Measurements from ENCODE around the gene CNTNAP2. TPM values are rescaled to one million over a fixed set of nuclear protein-coding genes. Genes with fewer than 3 reads are reported as not detected.

Gene CNTNAP2
- total and polyA plus RNA-seq, 9 donors, result 8.3 to 18.8 (median 10.4) TPM

GRCh38 chr7:147182874-147183273 lies 1066.3 kb downstream of the CNTNAP2 start:
- DNase-seq, result peak; percentile 23
- H3K4me1 ChIP-seq (ENCODE audit: control insufficient read depth, insufficient read depth, low read length), result no peaks in the 10 kb centered on the region
- no peak overlapping the region for H3K4me3 ChIP-seq (ENCODE audit: low read length)
- H3K36me3 ChIP-seq (ENCODE audit: control insufficient read depth, insufficient read depth, low read length), result no peaks in the 10 kb centered on the region
- H3K27ac ChIP-seq (ENCODE audit: low read length), result no peak overlapping the region
- H3K9me3 ChIP-seq (replicated peaks; ENCODE audit: control insufficient read depth, low read depth, low read length), result peaks cover 3% of the 10 kb centered on the region
- no peaks in the 10 kb centered on the region for H3K27me3 ChIP-seq (ENCODE audit: control insufficient read depth, insufficient read depth, low read length)

- peaks cover 3% of the 10 kb centered on the region for H3K9me3 ChIP-seq (replicated peaks; ENCODE audit: control insufficient read depth, low read depth, low read length)
- DNase-seq, result no peak
- H3K36me3 ChIP-seq (ENCODE audit: control insufficient read depth, insufficient read depth, low read length), result no peaks in the 10 kb centered on the region
- H3K27ac ChIP-seq (ENCODE audit: low read length), result no peak overlapping the region
- no CpG with 5 or more reads among the region's 2 CpGs for WGBS (ENCODE audit: insufficient coverage)
- no peaks in the 10 kb centered on the region for H3K4me1 ChIP-seq (ENCODE audit: control insufficient read depth, insufficient read depth, low read length)
- no peak overlapping the region for H3K4me3 ChIP-seq (ENCODE audit: low read length)
- H3K27me3 ChIP-seq (ENCODE audit: control insufficient read depth, insufficient read depth, low read length), result no peaks in the 10 kb centered on the region
These were observed 1066.7 kb downstream of the CNTNAP2 start for GRCh38 chr7:147183276-147183675.

- Histone ChIP-seq H3K27ac (ENCODE audit: low read length) (no peak overlapping the region), H3K4me3 (ENCODE audit: low read length) (no peak overlapping the region), H3K36me3 (ENCODE audit: control insufficient read depth, insufficient read depth, low read length) (no peaks in the 10 kb centered on the region), H3K4me1 (ENCODE audit: control insufficient read depth, insufficient read depth, low read length) (no peaks in the 10 kb centered on the region), H3K27me3 (ENCODE audit: control insufficient read depth, insufficient read depth, low read length) (no peaks in the 10 kb centered on the region), H3K9me3 (replicated peaks; ENCODE audit: control insufficient read depth, low read depth, low read length) (peaks cover 3% of the 10 kb centered on the region)
- DNase-seq, result no peak
- 100% methylated on average over 1 of the region's 1 CpG for WGBS (ENCODE audit: insufficient coverage)
These were observed 1071.9 kb downstream of the CNTNAP2 start for GRCh38 chr7:147188467-147188866.

- DNase-seq, result no peak
- Histone ChIP-seq H3K27me3 (ENCODE audit: control insufficient read depth, insufficient read depth, low read length) (no peaks in the 10 kb centered on the region), H3K4me3 (ENCODE audit: low read length) (no peak overlapping the region), H3K27ac (ENCODE audit: low read length) (no peak overlapping the region), H3K4me1 (ENCODE audit: control insufficient read depth, insufficient read depth, low read length) (no peaks in the 10 kb centered on the region), H3K9me3 (replicated peaks; ENCODE audit: control insufficient read depth, low read depth, low read length) (no peaks in the 10 kb centered on the region), H3K36me3 (ENCODE audit: control insufficient read depth, insufficient read depth, low read length) (no peaks in the 10 kb centered on the region)
These were observed 1076.9 kb downstream of the CNTNAP2 start for GRCh38 chr7:147193476-147193875.

GRCh38 chr7:147196481-147196880 lies 1079.9 kb downstream of the CNTNAP2 start:
- no peaks in the 10 kb centered on the region for H3K9me3 ChIP-seq (replicated peaks; ENCODE audit: control insufficient read depth, low read depth, low read length)
- DNase-seq, result no peak
- H3K36me3 ChIP-seq (ENCODE audit: control insufficient read depth, insufficient read depth, low read length), result no peaks in the 10 kb centered on the region
- H3K4me1 ChIP-seq (ENCODE audit: control insufficient read depth, insufficient read depth, low read length), result no peaks in the 10 kb centered on the region
- no peak overlapping the region for H3K4me3 ChIP-seq (ENCODE audit: low read length)
- H3K27me3 ChIP-seq (ENCODE audit: control insufficient read depth, insufficient read depth, low read length), result no peaks in the 10 kb centered on the region
- WGBS (ENCODE audit: insufficient coverage), result 100% methylated on average over 1 of the region's 5 CpGs
- no peak overlapping the region for H3K27ac ChIP-seq (ENCODE audit: low read length)

GRCh38 chr7:147197006-147197405 lies 1080.4 kb downstream of the CNTNAP2 start:
- H3K4me1 ChIP-seq (ENCODE audit: control insufficient read depth, insufficient read depth, low read length), result no peaks in the 10 kb centered on the region
- 87% methylated on average over 4 of the region's 7 CpGs for WGBS (ENCODE audit: insufficient coverage)
- no peak for DNase-seq
- H3K36me3 ChIP-seq (ENCODE audit: control insufficient read depth, insufficient read depth, low read length), result no peaks in the 10 kb centered on the region
- no peak overlapping the region for H3K4me3 ChIP-seq (ENCODE audit: low read length)
- H3K27ac ChIP-seq (ENCODE audit: low read length), result no peak overlapping the region
- no peaks in the 10 kb centered on the region for H3K27me3 ChIP-seq (ENCODE audit: control insufficient read depth, insufficient read depth, low read length)
- no peaks in the 10 kb centered on the region for H3K9me3 ChIP-seq (replicated peaks; ENCODE audit: control insufficient read depth, low read depth, low read length)

GRCh38 chr7:147199868-147200267 lies 1083.3 kb downstream of the CNTNAP2 start:
- Histone ChIP-seq H3K27me3 (ENCODE audit: control insufficient read depth, insufficient read depth, low read length) (no peaks in the 10 kb centered on the region), H3K4me1 (ENCODE audit: control insufficient read depth, insufficient read depth, low read length) (no peaks in the 10 kb centered on the region), H3K4me3 (ENCODE audit: low read length) (no peak overlapping the region), H3K27ac (ENCODE audit: low read length) (no peak overlapping the region), H3K36me3 (ENCODE audit: control insufficient read depth, insufficient read depth, low read length) (no peaks in the 10 kb centered on the region), H3K9me3 (replicated peaks; ENCODE audit: control insufficient read depth, low read depth, low read length) (no peaks in the 10 kb centered on the region)
- DNase-seq, result peak; percentile 3
- WGBS (ENCODE audit: insufficient coverage), result no CpG with 5 or more reads among the region's 1 CpG

GRCh38 chr7:147207988-147208387 lies 1091.4 kb downstream of the CNTNAP2 start:
- Histone ChIP-seq H3K9me3 (replicated peaks; ENCODE audit: control insufficient read depth, low read depth, low read length) (no peaks in the 10 kb centered on the region), H3K4me3 (ENCODE audit: low read length) (no peak overlapping the region), H3K36me3 (ENCODE audit: control insufficient read depth, insufficient read depth, low read length) (no peaks in the 10 kb centered on the region), H3K27me3 (ENCODE audit: control insufficient read depth, insufficient read depth, low read length) (no peaks in the 10 kb centered on the region), H3K27ac (ENCODE audit: low read length) (no peak overlapping the region), H3K4me1 (ENCODE audit: control insufficient read depth, insufficient read depth, low read length) (no peaks in the 10 kb centered on the region)
- DNase-seq, result no peak
- WGBS (ENCODE audit: insufficient coverage), result no CpG with 5 or more reads among the region's 1 CpG

- H3K4me3 ChIP-seq (ENCODE audit: low read length), result no peak overlapping the region
- no peak for DNase-seq
- no peaks in the 10 kb centered on the region for H3K36me3 ChIP-seq (ENCODE audit: control insufficient read depth, insufficient read depth, low read length)
- no peaks in the 10 kb centered on the region for H3K27me3 ChIP-seq (ENCODE audit: control insufficient read depth, insufficient read depth, low read length)
- no CpG with 5 or more reads among the region's 2 CpGs for WGBS (ENCODE audit: insufficient coverage)
- H3K27ac ChIP-seq (ENCODE audit: low read length), result no peak overlapping the region
- no peaks in the 10 kb centered on the region for H3K9me3 ChIP-seq (replicated peaks; ENCODE audit: control insufficient read depth, low read depth, low read length)
- H3K4me1 ChIP-seq (ENCODE audit: control insufficient read depth, insufficient read depth, low read length), result no peaks in the 10 kb centered on the region
These were observed 1114.7 kb downstream of the CNTNAP2 start for GRCh38 chr7:147231275-147231674.

GRCh38 chr7:147235645-147236382 lies 1119.2 kb downstream of the CNTNAP2 start:
- no peak overlapping the region for H3K4me3 ChIP-seq (ENCODE audit: low read length)
- peak; percentile 69 for DNase-seq
- WGBS (ENCODE audit: insufficient coverage), result 63% methylated on average over 2 of the region's 5 CpGs
- H3K9me3 ChIP-seq (replicated peaks; ENCODE audit: control insufficient read depth, low read depth, low read length), result no peaks in the 10 kb centered on the region
- H3K27ac ChIP-seq (ENCODE audit: low read length), result no peak overlapping the region
- H3K27me3 ChIP-seq (ENCODE audit: control insufficient read depth, insufficient read depth, low read length), result no peaks in the 10 kb centered on the region
- H3K36me3 ChIP-seq (ENCODE audit: control insufficient read depth, insufficient read depth, low read length), result no peaks in the 10 kb centered on the region
- no peaks in the 10 kb centered on the region for H3K4me1 ChIP-seq (ENCODE audit: control insufficient read depth, insufficient read depth, low read length)

- 84% methylated on average over 3 of the region's 5 CpGs for WGBS (ENCODE audit: insufficient coverage)
- no peaks in the 10 kb centered on the region for H3K9me3 ChIP-seq (replicated peaks; ENCODE audit: control insufficient read depth, low read depth, low read length)
- DNase-seq, result no peak
- no peaks in the 10 kb centered on the region for H3K4me1 ChIP-seq (ENCODE audit: control insufficient read depth, insufficient read depth, low read length)
- no peak overlapping the region for H3K4me3 ChIP-seq (ENCODE audit: low read length)
- H3K27me3 ChIP-seq (ENCODE audit: control insufficient read depth, insufficient read depth, low read length), result no peaks in the 10 kb centered on the region
- H3K27ac ChIP-seq (ENCODE audit: low read length), result no peak overlapping the region
- no peaks in the 10 kb centered on the region for H3K36me3 ChIP-seq (ENCODE audit: control insufficient read depth, insufficient read depth, low read length)
These were observed 1123.9 kb downstream of the CNTNAP2 start for GRCh38 chr7:147240468-147240867.
